NCI-H82 treated with DMSO at 0.1 percent for 48 hours (cell line): ENCODE measurements around the gene AJM1.
"Not testable (repeated sequence)": the region's sequence is repeated elsewhere in the genome, so short reads cannot be mapped to it uniquely, and the experiment has no call there.

Experiments
- DNase-seq: peaks from one replicate; lab custom pipeline; 2025; ENCODE audit not compliant: unreplicated experiment; lab: John Stamatoyannopoulos, UW

Gene AJM1

DNA sequence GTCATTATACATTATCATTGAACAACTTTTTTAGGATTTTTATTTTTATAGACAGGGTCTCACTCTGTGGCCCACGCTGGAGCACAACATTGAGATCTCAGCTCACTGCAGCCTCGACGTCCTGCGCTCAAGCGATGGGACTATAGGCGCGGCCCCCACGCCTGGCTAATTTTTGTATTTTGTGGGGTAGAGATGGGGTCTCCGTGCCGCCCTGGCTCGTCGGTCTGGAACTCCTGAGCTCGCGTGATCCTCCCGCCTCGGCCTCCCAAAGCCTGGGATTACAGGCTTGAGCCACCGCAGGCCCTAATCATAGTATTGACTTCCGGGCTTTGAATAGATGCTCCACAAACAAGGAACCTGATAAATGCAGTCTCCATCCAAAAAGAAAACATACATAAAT, 25.2 kb downstream of the AJM1 start:
- DNase-seq: no peak

GRCh38 chr9:136867917-136868316, 25.6 kb downstream of the AJM1 start:
- DNase-seq: no peak

- no peak for DNase-seq
Observed at GRCh38 chr9:136868644-136869043, 26.4 kb downstream of the AJM1 start.

- not testable (repeated sequence) for DNase-seq
Observed at GRCh38 chr9:136869611-136870010, 27.3 kb downstream of the AJM1 start.

- DNase-seq: no peak
Observed at GRCh38 chr9:136875155-136875554, 32.9 kb downstream of the AJM1 start.

GRCh38 chr9:136876476-136876875, 34.2 kb downstream of the AJM1 start:
- DNase-seq: no peak

- DNase-seq: no peak
Observed at GRCh38 chr9:136880651-136881050, 38.4 kb downstream of the AJM1 start.

DNA sequence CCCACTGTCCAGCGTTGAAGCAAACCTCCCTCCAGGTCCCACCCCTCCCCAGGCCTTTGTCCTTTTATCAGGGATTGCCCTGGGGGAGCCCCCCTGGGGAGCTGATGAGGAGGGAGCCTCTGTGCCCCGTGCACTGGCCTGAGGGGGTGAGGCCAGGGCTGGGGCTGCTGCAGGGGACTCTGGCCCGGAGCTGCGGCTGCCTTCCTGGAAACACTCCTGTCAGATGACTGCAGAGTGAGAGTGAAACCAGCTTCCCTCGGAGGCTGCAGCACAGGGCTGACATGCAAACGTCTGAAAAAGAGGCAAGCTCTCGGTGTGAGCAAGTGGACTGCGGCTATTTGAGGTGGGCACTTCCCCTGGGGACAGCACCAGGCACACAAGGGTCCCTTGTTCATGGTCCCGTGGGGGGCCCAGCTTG, 39.4 kb downstream of the AJM1 start:
- DNase-seq: no peak

DNA sequence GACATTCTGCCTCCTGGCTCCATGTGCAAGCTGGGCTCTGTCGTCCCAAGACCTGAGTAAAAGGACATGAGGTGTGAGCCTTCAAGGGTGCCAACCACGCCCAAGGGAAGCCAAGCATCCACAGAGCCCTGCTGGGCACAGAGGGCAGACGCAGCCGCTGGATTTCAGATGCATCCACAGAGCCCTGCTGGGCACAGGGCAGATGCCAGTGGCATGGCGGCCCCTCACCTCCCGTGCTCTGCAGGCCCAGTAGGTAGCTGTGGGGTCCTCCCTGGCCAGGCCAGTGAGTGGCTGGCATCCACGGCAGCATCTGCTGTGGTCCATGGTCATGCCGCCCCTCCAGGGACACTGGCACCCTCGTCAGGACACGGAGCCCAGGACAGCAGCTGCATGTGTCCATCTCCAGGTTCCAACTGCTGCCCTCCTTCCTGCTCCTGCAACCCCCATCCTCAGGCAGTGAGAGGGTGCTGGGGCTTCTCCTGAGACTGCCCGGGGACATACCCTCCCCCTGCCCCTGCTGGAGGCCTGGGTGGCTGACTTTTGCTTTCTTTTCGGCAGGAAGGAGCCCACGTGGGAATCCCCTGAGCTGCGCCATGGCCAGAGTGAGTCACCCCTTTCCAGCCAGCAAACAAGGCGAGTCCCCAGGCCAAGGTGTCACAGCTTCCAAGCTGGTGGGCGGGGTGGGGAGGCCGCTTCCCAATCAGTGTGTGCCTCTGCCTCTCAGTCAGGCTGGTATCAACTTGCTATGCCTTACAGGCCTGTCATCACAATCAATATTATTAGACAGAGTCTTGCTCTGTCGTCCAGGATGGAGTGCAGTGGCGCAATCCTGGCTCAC, 40.0 kb downstream of the AJM1 start:
- DNase-seq: no peak

DNA sequence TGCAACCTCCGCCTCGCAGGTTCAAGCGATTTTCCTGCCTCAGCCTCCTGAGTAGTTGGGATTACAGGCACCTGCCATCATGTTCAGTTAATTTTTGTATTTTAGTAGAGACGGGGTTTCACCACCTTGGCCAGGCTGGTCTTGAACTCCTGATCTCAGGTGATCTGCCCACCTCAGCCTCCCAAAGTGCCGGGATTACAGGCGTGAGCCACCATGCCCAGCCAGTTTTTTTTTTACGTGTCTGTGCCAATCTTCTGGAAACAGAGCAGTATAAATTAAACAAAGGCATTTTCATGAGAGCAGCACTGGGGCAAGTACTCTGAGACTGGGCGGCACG, 40.6 kb downstream of the AJM1 start:
- not testable (repeated sequence) for DNase-seq

- not testable (repeated sequence) for DNase-seq
Observed at GRCh38 chr9:136883670-136884069, 41.4 kb downstream of the AJM1 start.

GRCh38 chr9:136885950-136886578, 43.8 kb downstream of the AJM1 start, which contains the start of gene TRAF2:
TSS of gene TRAF2 (plus strand) at chr9:136886516. CDS start at chr9:136898741, 12,225 bp downstream.
- peak; percentile 86 for DNase-seq

DNA sequence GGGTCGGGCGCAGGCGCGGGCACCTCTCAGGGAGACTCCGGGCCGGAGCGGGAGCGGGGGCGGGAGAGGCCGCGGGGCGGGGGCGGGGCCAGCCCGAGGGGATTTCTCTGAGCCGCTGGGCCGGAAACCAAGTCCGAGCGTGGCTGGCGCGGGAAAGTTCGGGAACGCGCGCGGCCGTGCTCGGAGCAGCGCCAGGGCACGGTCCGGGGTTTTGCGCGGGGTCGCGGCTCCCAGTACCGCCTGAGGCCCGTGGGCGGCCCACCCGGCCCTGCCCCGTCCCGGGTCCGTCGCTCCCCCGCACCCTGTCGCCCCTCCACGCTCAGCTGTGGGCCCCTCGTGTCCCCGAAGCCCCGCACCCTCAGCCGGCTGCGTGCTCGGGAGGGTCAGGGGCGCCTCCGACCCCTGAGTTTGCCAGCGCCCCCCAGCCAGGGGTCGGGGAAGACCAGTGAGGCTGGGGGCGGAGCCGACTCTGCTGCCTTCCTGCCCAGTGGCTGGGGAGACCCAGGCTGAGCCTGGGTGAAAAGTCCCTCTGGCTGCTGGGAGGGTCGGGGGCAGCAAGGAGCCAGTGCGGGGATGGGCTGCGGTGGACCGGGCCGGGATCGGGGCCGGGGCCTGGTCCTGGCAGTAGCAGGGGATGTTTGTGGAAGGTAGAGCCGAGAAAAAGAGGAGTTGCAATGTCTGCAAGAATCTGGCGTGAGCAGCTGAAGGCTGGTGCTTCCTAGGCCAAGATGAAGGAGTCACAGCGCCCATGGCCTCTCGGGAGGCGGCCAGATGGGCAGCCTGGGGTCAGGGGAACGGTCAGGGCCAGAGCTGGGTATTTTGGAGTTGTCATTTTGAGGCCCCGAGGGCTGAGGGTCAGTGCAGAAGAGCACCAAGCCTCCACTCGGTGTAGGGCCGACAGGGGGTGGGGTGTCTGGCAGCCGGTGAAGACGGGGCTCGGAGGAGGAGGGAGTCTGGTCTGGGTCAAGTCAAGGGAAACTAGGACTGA, 44.6 kb downstream of the AJM1 start:
- DNase-seq: no peak

- no peak for DNase-seq
Observed at GRCh38 chr9:136888454-136888853, 46.2 kb downstream of the AJM1 start.

DNA sequence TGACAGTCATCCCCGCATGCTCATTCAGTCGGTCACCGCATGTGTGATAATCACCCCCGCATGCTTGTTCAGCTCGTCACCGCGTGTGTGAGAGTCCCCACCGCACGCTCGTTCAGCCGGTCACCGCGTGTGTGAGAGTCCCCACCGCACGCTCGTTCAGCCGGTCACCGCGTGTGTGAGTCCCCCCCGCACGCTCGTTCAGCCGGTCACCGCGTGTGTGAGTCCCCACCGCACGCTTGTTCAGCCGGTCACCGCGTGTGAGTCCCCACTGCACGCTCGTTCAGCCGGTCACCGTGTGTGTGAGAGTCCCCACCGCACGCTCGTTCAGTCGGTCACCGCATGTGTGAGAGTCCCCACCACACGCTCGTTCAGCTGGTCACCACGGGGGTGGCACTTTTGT, 47.6 kb downstream of the AJM1 start:
- no peak for DNase-seq

- DNase-seq: no peak
Observed at GRCh38 chr9:136890661-136891060, 48.4 kb downstream of the AJM1 start.
